Stimulated activated naive CD8-positive, alpha-beta T cell treated with anti-CD3 and anti-CD28 coated beads, Interleukin-15, Interleukin-2, amounts not matched to agents 100 ng/mL and 50 ng/mL, for 24 hours (primary cell): ENCODE results near the gene CCDC80.
A peak's percentile ranks its signal among the peaks of the same experiment; 100 is the strongest.

Experiments
- H3K27ac Mint-ChIP-seq: one replicate; pipeline ENCODE4 v1.8.0; 2021; ENCODE audit warnings: mild to moderate bottlenecking, mixed read lengths
- H3K27me3 Mint-ChIP-seq: one replicate; pipeline ENCODE4 v1.8.0; 2021; ENCODE audit warnings: mixed read lengths
- H3K36me3 Mint-ChIP-seq: one replicate; pipeline ENCODE4 v1.8.0; 2021; ENCODE audit warnings: low read depth, mixed read lengths
- H3K4me1 Mint-ChIP-seq: one replicate; pipeline ENCODE4 v1.8.0; 2021; ENCODE audit warnings: low read depth, mixed read lengths
- H3K4me3 Mint-ChIP-seq: one replicate; pipeline ENCODE4 v1.8.0; 2021; ENCODE audit warnings: mild to moderate bottlenecking, mixed read lengths
- H3K9me3 Mint-ChIP-seq: one replicate; pipeline ENCODE4 v1.8.0; 2021; ENCODE audit warnings: mixed read lengths

CCDC80 gene

DNA sequence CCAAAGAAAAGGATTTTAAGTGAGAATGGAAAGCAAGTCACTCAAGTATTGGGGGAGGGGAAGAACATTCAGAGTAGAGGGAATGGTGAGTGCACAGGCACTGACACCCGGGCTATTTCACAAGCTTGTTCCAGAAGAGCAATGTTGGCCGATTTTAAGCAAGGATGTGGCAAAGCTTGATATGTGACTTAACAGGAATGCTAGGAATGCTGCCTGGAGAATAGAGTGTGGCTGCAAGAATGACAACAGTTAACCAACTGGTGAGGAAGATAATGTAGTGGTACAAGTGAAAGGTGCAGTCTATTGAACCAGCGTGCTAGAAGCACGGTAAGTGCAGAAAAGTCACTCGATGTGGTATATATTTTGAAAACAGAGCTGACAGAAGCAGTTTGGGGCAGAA, 6.2 kb upstream of the CCDC80 start:
- Mint-ChIP-seq H3K27ac (no peak overlapping the region), H3K4me1 (peaks cover 30% of the 10 kb centered on the region), H3K36me3 (no peaks in the 10 kb centered on the region)

GRCh38 chr3:112646623-112647022, 5.7 kb upstream of the CCDC80 start:
- no peaks in the 10 kb centered on the region for H3K36me3 Mint-ChIP-seq
- H3K9me3 Mint-ChIP-seq, result no peaks in the 10 kb centered on the region
- no peak overlapping the region for H3K4me3 Mint-ChIP-seq
- peaks cover 30% of the 10 kb centered on the region for H3K4me1 Mint-ChIP-seq
- H3K27ac Mint-ChIP-seq, result no peak overlapping the region
- peaks cover 7% of the 10 kb centered on the region for H3K27me3 Mint-ChIP-seq

More for the DNA sequence above, 6.2 kb upstream of the CCDC80 start:
- H3K9me3 Mint-ChIP-seq, result no peaks in the 10 kb centered on the region
- peaks cover 7% of the 10 kb centered on the region for H3K27me3 Mint-ChIP-seq
- H3K4me3 Mint-ChIP-seq, result no peak overlapping the region

GRCh38 chr3:112644453-112644852, 3.5 kb upstream of the CCDC80 start:
- no peaks in the 10 kb centered on the region for H3K9me3 Mint-ChIP-seq
- no peaks in the 10 kb centered on the region for H3K36me3 Mint-ChIP-seq
- peaks cover 7% of the 10 kb centered on the region for H3K27me3 Mint-ChIP-seq
- no peak overlapping the region for H3K27ac Mint-ChIP-seq
- H3K4me3 Mint-ChIP-seq, result no peak overlapping the region
- peaks cover 28% of the 10 kb centered on the region for H3K4me1 Mint-ChIP-seq

DNA sequence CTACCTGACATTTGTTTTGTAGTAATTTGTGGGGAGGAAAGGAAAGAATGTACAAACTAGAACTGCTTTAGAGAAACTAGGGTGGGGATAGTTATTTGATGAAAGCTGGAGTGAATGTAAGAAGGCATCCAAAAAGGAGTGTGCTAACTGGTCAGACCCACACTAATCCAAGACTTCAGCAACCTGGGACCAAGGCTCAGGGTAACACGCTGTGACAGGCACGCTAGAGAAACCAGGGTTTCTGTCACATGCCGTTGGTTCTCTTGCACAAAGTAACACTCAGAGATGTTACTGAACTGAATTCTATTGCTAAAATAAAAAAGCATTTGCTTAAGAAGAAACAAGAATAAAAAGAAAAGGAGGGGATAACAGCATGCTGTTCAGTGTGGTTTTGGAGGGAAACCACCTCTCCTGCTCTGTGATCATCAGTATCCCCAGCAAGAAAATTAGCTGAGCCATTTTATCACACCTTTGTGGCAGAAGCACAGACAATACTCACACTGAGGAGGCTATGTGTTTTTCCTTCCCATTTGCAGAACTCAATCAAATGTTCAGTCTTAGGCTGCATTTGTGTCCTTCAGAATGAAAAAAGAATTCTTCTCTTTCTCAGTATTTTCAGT, 2.8 kb upstream of the CCDC80 start:
- no peaks in the 10 kb centered on the region for H3K36me3 Mint-ChIP-seq
- H3K27me3 Mint-ChIP-seq, result peaks cover 7% of the 10 kb centered on the region
- peaks cover 22% of the 10 kb centered on the region for H3K4me1 Mint-ChIP-seq
- H3K4me3 Mint-ChIP-seq, result peak overlapping the region; percentile 11
- no peaks in the 10 kb centered on the region for H3K9me3 Mint-ChIP-seq
- H3K27ac Mint-ChIP-seq, result no peak overlapping the region

- H3K4me3 Mint-ChIP-seq, result peak overlapping the region; percentile 38
- H3K36me3 Mint-ChIP-seq, result no peaks in the 10 kb centered on the region
- peaks cover 17% of the 10 kb centered on the region for H3K4me1 Mint-ChIP-seq
- H3K27ac Mint-ChIP-seq, result peak overlapping the region; percentile 15
- peaks cover 7% of the 10 kb centered on the region for H3K27me3 Mint-ChIP-seq
- no peaks in the 10 kb centered on the region for H3K9me3 Mint-ChIP-seq
These were observed 2.1 kb upstream of the CCDC80 start for GRCh38 chr3:112642912-112643506.

DNA sequence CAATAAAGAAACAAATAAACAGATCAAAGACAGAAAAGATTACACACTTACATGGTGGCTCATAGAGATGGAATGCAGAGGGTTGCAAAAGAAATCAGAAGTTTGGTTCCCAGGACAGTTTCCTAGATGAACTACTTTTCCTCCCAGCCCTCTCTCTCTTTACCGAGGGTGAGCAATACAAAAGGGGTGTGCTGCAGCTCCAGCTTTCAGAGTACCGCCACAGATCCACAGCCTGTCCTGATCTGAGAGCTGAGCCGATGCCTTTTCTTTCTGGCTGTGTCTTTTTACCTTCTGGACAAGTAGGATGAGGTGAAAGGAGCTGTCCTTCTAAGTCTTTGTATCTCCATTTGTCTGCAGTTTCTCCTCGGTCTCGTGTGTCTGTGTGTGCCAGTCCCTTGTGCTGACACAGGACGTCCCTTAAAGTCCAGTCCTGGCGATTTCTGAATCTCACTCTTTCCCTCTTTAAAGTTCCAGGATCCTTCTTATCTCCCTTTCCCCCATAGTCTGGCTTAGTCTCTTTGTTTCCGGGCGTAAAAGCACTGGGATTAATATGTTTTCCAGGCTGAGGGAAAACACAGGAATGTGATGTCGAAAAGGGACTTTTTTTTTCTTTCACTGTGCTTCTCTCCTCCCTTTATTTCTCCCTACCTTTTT, 540 bp downstream of the CCDC80 start:
- H3K27me3 Mint-ChIP-seq, result peaks cover 4% of the 10 kb centered on the region
- H3K36me3 Mint-ChIP-seq, result no peaks in the 10 kb centered on the region
- no peak overlapping the region for H3K27ac Mint-ChIP-seq
- H3K4me3 Mint-ChIP-seq, result no peak overlapping the region
- H3K4me1 Mint-ChIP-seq, result peaks cover 24% of the 10 kb centered on the region
- H3K9me3 Mint-ChIP-seq, result no peaks in the 10 kb centered on the region

- peaks cover 25% of the 10 kb centered on the region for H3K4me1 Mint-ChIP-seq
- H3K27me3 Mint-ChIP-seq, result peaks cover 4% of the 10 kb centered on the region
- H3K27ac Mint-ChIP-seq, result no peak overlapping the region
- H3K9me3 Mint-ChIP-seq, result no peaks in the 10 kb centered on the region
- H3K36me3 Mint-ChIP-seq, result no peaks in the 10 kb centered on the region
- H3K4me3 Mint-ChIP-seq, result no peak overlapping the region
These were observed 1.3 kb downstream of the CCDC80 start for GRCh38 chr3:112639455-112640225.

GRCh38 chr3:112638327-112639020, 2.5 kb downstream of the CCDC80 start:
- Mint-ChIP-seq H3K27ac (no peak overlapping the region), H3K9me3 (no peaks in the 10 kb centered on the region), H3K36me3 (no peaks in the 10 kb centered on the region), H3K27me3 (no peaks in the 10 kb centered on the region), H3K4me1 (peaks cover 17% of the 10 kb centered on the region), H3K4me3 (no peak overlapping the region)

GRCh38 chr3:112637700-112638099, 3.2 kb downstream of the CCDC80 start:
- Mint-ChIP-seq H3K36me3 (no peaks in the 10 kb centered on the region), H3K4me3 (no peak overlapping the region), H3K27ac (no peak overlapping the region), H3K27me3 (no peaks in the 10 kb centered on the region), H3K9me3 (no peaks in the 10 kb centered on the region), H3K4me1 (peaks cover 10% of the 10 kb centered on the region)

DNA sequence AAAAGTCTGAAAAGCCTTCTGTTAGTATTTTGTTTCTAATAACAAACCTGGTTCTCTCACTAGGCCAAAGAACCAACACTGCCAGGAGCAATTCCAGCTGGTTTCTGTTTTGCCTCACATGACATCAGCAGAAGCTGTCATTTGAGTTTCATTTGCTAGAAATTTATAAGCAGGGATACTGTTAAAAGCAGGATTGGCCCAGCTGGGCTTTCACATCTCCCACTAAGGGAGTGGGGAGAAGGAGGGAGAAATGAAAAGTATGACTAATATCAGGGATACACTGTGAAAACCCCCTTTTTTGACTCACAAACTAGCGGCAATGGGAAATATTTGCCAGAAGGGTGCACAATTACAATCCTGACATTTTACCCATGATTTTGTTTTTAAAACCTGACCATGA, 5.3 kb downstream of the CCDC80 start:
- no peaks in the 10 kb centered on the region for H3K27me3 Mint-ChIP-seq
- H3K9me3 Mint-ChIP-seq, result no peaks in the 10 kb centered on the region
- no peak overlapping the region for H3K4me3 Mint-ChIP-seq
- no peaks in the 10 kb centered on the region for H3K36me3 Mint-ChIP-seq
- no peak overlapping the region for H3K27ac Mint-ChIP-seq
- H3K4me1 Mint-ChIP-seq, result peaks cover 9% of the 10 kb centered on the region

DNA sequence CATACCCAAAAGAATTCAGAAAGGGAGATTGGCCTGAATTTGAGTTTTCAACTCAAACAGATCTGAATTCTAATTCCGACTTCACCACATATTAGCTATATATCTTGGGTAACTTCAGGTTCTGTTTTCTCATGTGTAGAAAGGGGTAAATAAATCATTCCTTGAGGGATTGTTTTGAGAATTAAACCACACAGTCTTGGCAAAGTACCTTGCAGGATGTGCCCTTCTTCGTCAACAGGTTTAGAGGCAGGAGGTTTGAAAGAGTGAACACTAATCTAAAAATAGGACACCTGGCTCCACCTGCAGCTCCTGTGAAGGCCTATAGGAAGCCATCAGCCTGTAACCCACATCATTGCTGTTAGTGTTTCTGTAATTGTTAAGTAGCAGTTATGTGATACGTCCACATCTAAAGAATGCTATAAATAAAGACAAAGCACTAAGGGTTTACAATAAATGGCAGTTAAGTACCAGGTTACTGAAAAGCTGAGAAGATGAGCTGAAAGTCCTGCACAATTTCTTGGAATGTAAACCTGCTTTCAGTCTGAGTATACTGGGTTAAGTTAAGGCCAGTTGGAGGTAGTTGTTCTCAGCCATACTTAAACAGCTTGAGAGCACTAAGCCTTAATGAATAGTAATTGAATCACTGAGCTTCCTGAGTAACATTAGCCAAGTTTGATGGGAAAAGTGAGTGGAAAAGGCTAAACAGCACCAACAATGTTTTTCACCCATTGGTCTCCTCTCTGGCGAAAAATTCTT, 6.0 kb downstream of the CCDC80 start:
- Mint-ChIP-seq H3K4me3 (no peak overlapping the region), H3K27me3 (no peaks in the 10 kb centered on the region), H3K4me1 (peaks cover 9% of the 10 kb centered on the region), H3K27ac (no peak overlapping the region), H3K9me3 (no peaks in the 10 kb centered on the region), H3K36me3 (no peaks in the 10 kb centered on the region)

- Mint-ChIP-seq H3K36me3 (no peaks in the 10 kb centered on the region), H3K9me3 (no peaks in the 10 kb centered on the region), H3K27ac (no peak overlapping the region), H3K4me3 (no peak overlapping the region), H3K4me1 (peaks cover 14% of the 10 kb centered on the region), H3K27me3 (no peaks in the 10 kb centered on the region)
These were observed 7.2 kb downstream of the CCDC80 start for GRCh38 chr3:112633757-112634156.

DNA sequence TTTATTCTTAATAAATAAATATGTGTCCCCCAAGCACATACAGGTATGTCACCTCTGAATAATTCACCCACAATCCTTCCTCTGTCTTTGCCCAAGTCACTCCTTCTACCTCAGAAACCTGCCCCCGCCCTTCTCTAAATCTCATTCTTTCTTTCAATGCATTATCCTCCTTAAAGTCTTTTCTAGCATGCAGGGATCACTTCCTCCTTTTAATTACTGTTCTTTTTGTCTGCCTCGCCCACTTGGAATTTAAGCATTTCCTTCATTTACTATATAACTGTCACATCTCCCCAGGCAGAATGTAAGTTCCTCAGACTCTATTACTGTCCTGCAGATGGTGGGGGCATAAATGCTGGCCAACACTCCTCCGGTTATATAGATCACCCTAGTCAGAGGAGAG, 7.8 kb downstream of the CCDC80 start:
- Mint-ChIP-seq H3K27ac (no peak overlapping the region), H3K36me3 (no peaks in the 10 kb centered on the region), H3K4me1 (peaks cover 14% of the 10 kb centered on the region), H3K27me3 (no peaks in the 10 kb centered on the region), H3K4me3 (no peak overlapping the region), H3K9me3 (no peaks in the 10 kb centered on the region)

DNA sequence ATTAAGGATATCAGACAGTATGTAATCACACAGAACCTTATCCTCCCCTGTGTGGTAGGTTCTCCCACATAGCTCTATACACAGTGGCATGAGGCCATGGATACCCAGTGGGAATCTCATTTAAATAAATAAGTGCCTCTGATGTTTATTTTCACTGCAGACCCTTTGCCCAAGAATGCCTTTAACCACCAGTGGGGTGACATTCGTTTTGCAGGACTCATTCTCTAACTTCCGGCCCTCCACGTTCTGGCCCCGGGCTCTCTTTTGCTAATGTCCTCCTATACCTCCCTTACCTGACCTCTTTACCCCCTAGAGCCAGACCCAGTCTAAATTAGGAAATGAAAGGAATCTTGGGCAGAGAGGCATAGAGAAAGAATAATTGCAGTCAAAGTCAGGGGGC, 8.3 kb downstream of the CCDC80 start:
- Mint-ChIP-seq H3K27me3 (no peaks in the 10 kb centered on the region), H3K4me3 (no peak overlapping the region), H3K36me3 (no peaks in the 10 kb centered on the region), H3K27ac (no peak overlapping the region), H3K9me3 (no peaks in the 10 kb centered on the region), H3K4me1 (peaks cover 14% of the 10 kb centered on the region)
